ENCODE data around the gene CRYGC.

The CRYGC gene

GRCh38 chr2:208097801-208098200 lies 31.8 kb downstream of the CRYGC start:
- no peak for DNase-seq (ENCODE audit: extremely low read depth in 1 of 2, low read depth in 1 of 2)

- DNase-seq (ENCODE audit: extremely low read depth in 1 of 2, low read depth in 1 of 2), result no peak
These were observed 32.3 kb downstream of the CRYGC start for GRCh38 chr2:208097313-208097712.

GRCh38 chr2:208096080-208096479 lies 33.5 kb downstream of the CRYGC start:
- DNase-seq (ENCODE audit: extremely low read depth in 1 of 2, low read depth in 1 of 2), result no peak

GRCh38 chr2:208093128-208093527 lies 36.5 kb downstream of the CRYGC start:
- DNase-seq (ENCODE audit: extremely low read depth in 1 of 2, low read depth in 1 of 2), result no peak

DNA sequence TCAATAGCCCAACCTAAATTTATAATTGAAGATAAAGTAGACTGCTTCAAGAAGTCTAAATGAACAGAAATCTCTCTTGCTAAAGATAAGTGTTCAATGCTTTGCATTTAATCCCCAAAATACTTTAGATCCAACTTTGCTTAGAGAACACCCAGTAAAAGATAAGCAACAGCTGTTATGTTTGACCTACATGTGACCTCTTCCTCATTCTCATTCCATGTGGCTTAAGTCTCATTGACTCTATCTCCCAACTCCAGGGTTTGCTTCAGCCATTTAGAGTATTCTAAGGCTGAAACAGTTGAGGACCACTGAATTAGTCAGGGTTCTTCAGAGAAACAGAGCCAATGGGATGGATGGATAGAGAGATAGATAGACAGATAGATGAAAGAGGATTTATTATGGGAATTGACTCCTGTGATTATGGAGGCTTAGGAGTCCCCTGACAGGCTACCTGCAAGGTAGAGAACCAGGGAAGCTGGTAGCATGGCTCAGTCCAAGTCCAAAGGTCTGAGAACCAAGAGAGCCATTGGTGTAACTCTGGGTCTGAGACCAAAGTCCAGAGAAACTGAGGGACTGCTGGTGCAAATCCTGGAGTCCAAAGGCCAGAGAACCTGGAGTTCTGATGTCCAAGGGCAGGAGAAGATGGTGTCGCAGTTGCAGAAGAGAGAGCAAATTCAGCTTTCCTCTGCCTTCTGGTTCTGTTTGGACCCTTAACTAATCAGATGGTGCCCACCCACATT lies 37.4 kb downstream of the CRYGC start:
- no peak for DNase-seq (ENCODE audit: extremely low read depth in 1 of 2, low read depth in 1 of 2)

- DNase-seq (ENCODE audit: extremely low read depth in 1 of 2, low read depth in 1 of 2), result no peak
These were observed 39.2 kb downstream of the CRYGC start for GRCh38 chr2:208090420-208090819.

DNA sequence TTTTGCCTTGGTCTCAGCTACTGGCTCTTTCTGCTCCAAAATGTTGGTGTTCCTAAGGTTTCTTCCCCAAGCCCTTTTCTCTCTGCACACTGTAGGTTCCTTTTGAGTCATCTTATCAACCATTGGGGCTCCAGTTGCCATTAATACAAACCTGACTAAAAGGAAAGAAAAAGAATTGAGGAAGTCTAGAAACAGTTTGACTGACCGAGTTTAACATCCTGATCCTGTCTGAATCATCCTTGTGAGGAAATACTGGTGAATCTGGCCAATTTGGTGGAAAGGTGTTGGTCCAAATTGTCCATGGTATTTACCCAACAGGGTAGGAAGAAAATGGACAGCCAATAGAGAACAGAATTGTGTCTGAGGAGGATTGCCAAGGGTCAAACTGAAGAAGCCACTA lies 43.6 kb downstream of the CRYGC start:
- no peak for DNase-seq (ENCODE audit: extremely low read depth in 1 of 2, low read depth in 1 of 2)

DNA sequence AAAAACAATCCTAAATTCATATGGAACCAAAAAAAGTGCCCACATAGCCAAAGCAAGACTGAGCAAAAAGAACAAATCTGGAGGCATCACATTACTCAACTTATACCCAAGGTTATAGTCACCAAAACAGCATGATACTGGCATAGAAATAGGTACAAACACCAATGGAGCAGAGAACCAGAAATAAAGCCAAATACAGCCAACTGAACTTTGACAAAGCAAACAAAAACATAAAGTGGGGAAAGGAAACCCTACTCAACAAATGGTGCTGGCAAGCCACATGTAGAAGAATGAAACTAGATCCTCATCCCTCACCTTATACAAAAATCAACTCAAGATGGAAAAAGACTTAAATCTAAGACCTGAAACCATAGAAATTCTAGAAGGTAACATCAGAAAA lies 45.8 kb downstream of the CRYGC start:
- DNase-seq (ENCODE audit: extremely low read depth in 1 of 2, low read depth in 1 of 2), result no peak
